ENCODE measurements around the gene SLC27A5. TPM values are rescaled to one million over a fixed set of nuclear protein-coding genes. Genes with fewer than 3 reads are reported as not detected.
"Not testable (repeated sequence)": the region's sequence is repeated elsewhere in the genome, so short reads cannot be mapped to it uniquely, and the experiment has no call there.

The SLC27A5 gene
- total and polyA plus RNA-seq, 7 experiments from 2014 or later = 5.9 to 26.9 (median 13.5) TPM

DNA sequence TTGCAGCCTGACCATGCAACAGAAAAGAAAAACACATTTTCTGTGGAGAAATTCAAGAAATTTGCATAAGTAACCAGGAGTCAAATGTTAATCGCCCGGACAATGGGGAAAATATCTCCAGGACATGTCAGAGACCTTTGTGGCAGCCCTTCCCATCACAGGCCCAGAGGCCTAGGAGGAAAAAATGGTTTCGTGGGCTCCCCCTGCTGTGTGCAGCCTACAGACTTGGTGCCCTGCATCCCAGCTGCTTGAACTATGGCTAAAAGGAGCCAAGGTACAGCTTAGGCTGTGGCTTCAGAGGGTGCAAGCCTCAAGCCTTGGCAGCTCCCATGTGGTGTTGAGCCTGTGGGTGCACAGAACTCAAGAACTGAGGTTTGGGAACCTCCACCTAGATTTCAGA, 62.9 kb downstream of the SLC27A5 start:
- ATAC-seq; CTCF ChIA-PET; H3K27me3 ChIP-seq (ENCODE audit: control insufficient read depth in 2 of 2, insufficient read depth in 2 of 2, low read length in 2 of 2); H3K9me3 ChIP-seq (ENCODE audit: control insufficient read depth in 2 of 3, low read length in 3 of 3); H3K4me3 ChIP-seq (ENCODE audit: low read length); H3K27ac ChIP-seq (ENCODE audit: low read depth, low read length); H3K27ac Mint-ChIP-seq; DNase-seq; H3K36me3 ChIP-seq (ENCODE audit: control insufficient read depth in 2 of 3, insufficient read depth in 3 of 3, low read length in 3 of 3); intact Hi-C loops (cut with micrococcal nuclease); POLR2A ChIA-PET; H3K4me3 Mint-ChIP-seq; H3K4me1 ChIP-seq (ENCODE audit: control insufficient read depth in 2 of 2, insufficient read depth in 2 of 2, low read length in 2 of 2): not testable (repeated sequence)
- Mint-ChIP-seq H3K4me1 (peaks cover 12 to 23% (median 19%) of the 10 kb centered on the region in 7 donors), H3K27me3 (peaks cover 8 to 26% (median 17%) of the 10 kb centered on the region in 5 donors), H3K36me3 (peaks cover 0 to 13% (median 3%) of the 10 kb centered on the region in 5 donors), H3K9me3 (peaks cover 0 to 19% (median 10%) of the 10 kb centered on the region in 11 donors)

Small RNA genes lying within 50 kb of the gene (microRNA-seq; reads per million reads assigned to microRNA genes)
- gene MIR6807 (ENCODE audit: borderline microRNAs expressed) = not detected

Other genes starting within 250 kb of the SLC27A5 start
- gene ZNF8, start 233.0 kb downstream of the SLC27A5 start, total RNA-seq = 10 to 100 TPM in 2 of 5 experiments, 1 to 10 TPM in 3; 5.2 to 10.5 (median 10.0) TPM
- gene ZNF8, start 233.0 kb downstream of the SLC27A5 start, polyA plus RNA-seq = 1 to 10 TPM in 1 of 2 donors, under 1 TPM in 1; 0.97 to 1.4 TPM
- 100 to 1,000 TPM in 2 of 5 experiments, 10 to 100 TPM in 3; 59.7 to 122 (median 65.4) TPM for gene ERVK3-1, start 206.6 kb downstream of the SLC27A5 start, total RNA-seq
- 10 to 100 TPM; 68.2 to 88.7 TPM for gene ERVK3-1, start 206.6 kb downstream of the SLC27A5 start, polyA plus RNA-seq
- gene ZSCAN22, start 185.0 kb downstream of the SLC27A5 start, total RNA-seq = 1 to 10 TPM; 1.1 to 6.0 (median 4.5) TPM
- gene ZSCAN22, start 185.0 kb downstream of the SLC27A5 start, polyA plus RNA-seq = 1 to 10 TPM; 1.3 to 3.6 TPM
- 10 to 100 TPM in 3 of 5 experiments, 1 to 10 TPM in 2; 7.0 to 21.5 (median 12.4) TPM for gene A1BG, start 158.5 kb downstream of the SLC27A5 start, total RNA-seq
- gene A1BG, start 158.5 kb downstream of the SLC27A5 start, polyA plus RNA-seq = 10 to 100 TPM; 38.0 to 60.1 TPM
- gene ZNF497, start 149.2 kb downstream of the SLC27A5 start, total RNA-seq = 1 to 10 TPM; 1.0 to 2.7 (median 1.8) TPM
- 1 to 10 TPM; 1.9 to 2.9 TPM for gene ZNF497, start 149.2 kb downstream of the SLC27A5 start, polyA plus RNA-seq
- gene ZNF837, start 131.0 kb downstream of the SLC27A5 start, total RNA-seq = 1 to 10 TPM; 1.4 to 4.3 (median 2.4) TPM
- 10 to 100 TPM in 1 of 2 donors, 1 to 10 TPM in 1; 6.9 to 15.6 TPM for gene ZNF837, start 131.0 kb downstream of the SLC27A5 start, polyA plus RNA-seq
- 1,000 to 10,000 TPM in 4 of 5 experiments, 100 to 1,000 TPM in 1; 911 to 1,684 (median 1,502) TPM for gene RPS5, start 124.7 kb downstream of the SLC27A5 start, total RNA-seq
- gene RPS5, start 124.7 kb downstream of the SLC27A5 start, polyA plus RNA-seq = 1,000 to 10,000 TPM; 1,774 to 1,925 TPM
- under 1 TPM in 4 of 5 experiments, not detected in 1; 0.32 to 0.53 (median 0.50) TPM for gene RNF225, start 116.3 kb downstream of the SLC27A5 start, total RNA-seq
- gene RNF225, start 116.3 kb downstream of the SLC27A5 start, polyA plus RNA-seq = not detected
- 10 to 100 TPM in 1 of 5 experiments, 1 to 10 TPM in 4; 4.2 to 12.1 (median 8.8) TPM for gene ZNF584, start 103.3 kb downstream of the SLC27A5 start, total RNA-seq
- 1 to 10 TPM; 6.5 to 7.0 TPM for gene ZNF584, start 103.3 kb downstream of the SLC27A5 start, polyA plus RNA-seq
- 10 to 100 TPM in 2 of 5 experiments, 1 to 10 TPM in 3; 1.2 to 12.9 (median 4.9) TPM for gene ZNF132, start 71.8 kb downstream of the SLC27A5 start, total RNA-seq
- gene ZNF132, start 71.8 kb downstream of the SLC27A5 start, polyA plus RNA-seq = 1 to 10 TPM; 2.4 to 3.6 TPM
- 10 to 100 TPM in 3 of 5 experiments, 1 to 10 TPM in 2; 9.1 to 13.9 (median 11.8) TPM for gene ZNF324B, start 60.4 kb downstream of the SLC27A5 start, total RNA-seq
- 1 to 10 TPM; 1.7 to 3.5 TPM for gene ZNF324B, start 60.4 kb downstream of the SLC27A5 start, polyA plus RNA-seq
- gene ZNF324, start 44.9 kb downstream of the SLC27A5 start, total RNA-seq = 10 to 100 TPM; 14.2 to 28.0 (median 23.4) TPM
- 10 to 100 TPM in 1 of 2 donors, 1 to 10 TPM in 1; 9.3 to 20.8 TPM for gene ZNF324, start 44.9 kb downstream of the SLC27A5 start, polyA plus RNA-seq
- 10 to 100 TPM in 4 of 5 experiments, 1 to 10 TPM in 1; 9.5 to 20.0 (median 15.1) TPM for gene ZNF446, start 35.6 kb downstream of the SLC27A5 start, total RNA-seq
- 1 to 10 TPM; 3.2 to 6.0 TPM for gene ZNF446, start 35.6 kb downstream of the SLC27A5 start, polyA plus RNA-seq
- 10 to 100 TPM in 3 of 5 experiments, 1 to 10 TPM in 2; 9.8 to 19.2 (median 17.0) TPM for gene ZBTB45, start 7.8 kb upstream of the SLC27A5 start, total RNA-seq
- 1 to 10 TPM; 5.1 to 6.5 TPM for gene ZBTB45, start 7.8 kb upstream of the SLC27A5 start, polyA plus RNA-seq
- gene TRIM28, start 32.1 kb upstream of the SLC27A5 start, total RNA-seq = 100 to 1,000 TPM; 396 to 564 (median 435) TPM
- gene TRIM28, start 32.1 kb upstream of the SLC27A5 start, polyA plus RNA-seq = 10 to 100 TPM; 55.3 to 88.8 TPM
- 100 to 1,000 TPM in 1 of 5 experiments, 10 to 100 TPM in 4; 64.3 to 131 (median 71.2) TPM for gene CHMP2A, start 43.1 kb upstream of the SLC27A5 start, total RNA-seq
- gene CHMP2A, start 43.1 kb upstream of the SLC27A5 start, polyA plus RNA-seq = 100 to 1,000 TPM; 167 to 193 TPM
- gene UBE2M, start 46.6 kb upstream of the SLC27A5 start, total RNA-seq = 10 to 100 TPM; 37.1 to 92.1 (median 55.8) TPM
- gene UBE2M, start 46.6 kb upstream of the SLC27A5 start, polyA plus RNA-seq = 1 to 10 TPM; 7.5 to 7.8 TPM
- gene MZF1, start 61.3 kb upstream of the SLC27A5 start, total RNA-seq = 10 to 100 TPM; 35.0 to 51.8 (median 44.9) TPM
- 10 to 100 TPM in 1 of 2 donors, 1 to 10 TPM in 1; 9.9 to 18.6 TPM for gene MZF1, start 61.3 kb upstream of the SLC27A5 start, polyA plus RNA-seq

Measured in naive thymus-derived CD4-positive, alpha-beta T cell (primary cell).